Body of pancreas (tissue), 4 donors: ENCODE data around the gene LPCAT1. TPM values are rescaled to one million over a fixed set of nuclear protein-coding genes. Genes with fewer than 3 reads are reported as not detected.
A peak's percentile ranks its signal among the peaks of the same experiment; 100 is the strongest.

ENCODE experiments used
- ATAC-seq: fragments of 150-250 bp; one replicate; pipeline ENCODE4 v1.9.1; 2016
- DNase-seq, 4 donors: peaks; one replicate each; pipeline ENCODE4 v3.0.0-alpha.2; 2019
- H3K27ac ChIP-seq, 4 donors: fragments of 200-600 bp; sonication (generic); 1 replicate in 3 of 4; 2 replicates in 1 of 4; pipeline versions ENCODE4 v1.5.1 to v1.6.1; 2016 to 2019; ENCODE audit warnings: mild to moderate bottlenecking in 1 of 4, mixed read lengths in 1 of 4, moderate library complexity in 1 of 4
- H3K27me3 ChIP-seq, 2 donors: fragments of 200-600 bp; sonication (generic); one replicate each; pipeline ENCODE4 v1.6.0; 2016; ENCODE audit warnings: mild to moderate bottlenecking in 1 of 2
- H3K36me3 ChIP-seq, 2 donors: fragments of 200-600 bp; sonication (generic); replicated peaks in 1 of 2; 2 replicates each; pipeline ENCODE4 v1.5.1; 2016; ENCODE audit warnings: low read depth in 2 of 2; ENCODE audit not compliant: insufficient read depth in 1 of 2
- H3K4me1 ChIP-seq: fragments of 200-600 bp; sonication (generic); one replicate; pipeline ENCODE4 v1.6.0; 2016
- H3K4me3 ChIP-seq, 2 donors: fragments of 200-600 bp; sonication (generic); 1 replicate in 1 of 2; 2 replicates in 1 of 2; pipeline ENCODE4 v1.5.1; 2016 to 2019
- H3K9me3 ChIP-seq, 3 donors: fragments of 200-600 bp; sonication (generic); 1 replicate in 2 of 3; 2 replicates in 1 of 3; pipeline ENCODE4 v1.5.1; 2016
- POLR2A ChIP-seq, 3 donors: fragments of 450-650 bp; IDR thresholded peaks; one replicate each; pipeline ENCODE4 v1.6.1; 2016; ENCODE audit warnings: antibody characterized with exemption in 3 of 3, mild to moderate bottlenecking in 2 of 3
- WGBS, 2 donors: methylation state at CpG; one replicate each; pipeline ENCODE4 v1.1.5; 2017; 5-methylcytosine and 5-hydroxymethylcytosine counted together
- intact Hi-C: fragments of 100-400 bp; cut with DNase I; formaldehyde crosslinking; loops from one replicate; pipeline ENCODE4 v1.15.1; 2023
- total RNA-seq, 2 donors: library from RNA; depleted of rRNA; stranded (reverse); fragments of >200 nt; gene quantifications; one replicate each; pipeline ENCODE4 v1.1.0, GENCODE V29; 2016
- TF ChIP-seq, protein P1 (sequence below), 7 experiments: fragments of 450-650 bp in 4 of 7; fragments of 200-600 bp in 3 of 7; sonication (generic) in 3 of 7; IDR thresholded peaks; one replicate each; pipeline ENCODE4 v1.5.1; 2016 to 2019; ENCODE audit warnings: antibody characterized with exemption in 7 of 7

The LPCAT1 gene
- total RNA-seq, 2 donors from 2014 or later = 17.1 to 21.5 TPM

- DNase-seq (no peak), ATAC-seq (no peak)
- intact Hi-C loops = no loop called here
- no peaks in the 10 kb centered on the region for H3K4me1 ChIP-seq
- H3K4me3 ChIP-seq = no peak overlapping the region
- peak overlapping the region in 1 of 4 donors; percentile 64 for H3K27ac ChIP-seq
- no peak for TF ChIP-seq POLR2A (IDR thresholded peaks at IDR 0.05)
- TF ChIP-seq, protein P1, sequence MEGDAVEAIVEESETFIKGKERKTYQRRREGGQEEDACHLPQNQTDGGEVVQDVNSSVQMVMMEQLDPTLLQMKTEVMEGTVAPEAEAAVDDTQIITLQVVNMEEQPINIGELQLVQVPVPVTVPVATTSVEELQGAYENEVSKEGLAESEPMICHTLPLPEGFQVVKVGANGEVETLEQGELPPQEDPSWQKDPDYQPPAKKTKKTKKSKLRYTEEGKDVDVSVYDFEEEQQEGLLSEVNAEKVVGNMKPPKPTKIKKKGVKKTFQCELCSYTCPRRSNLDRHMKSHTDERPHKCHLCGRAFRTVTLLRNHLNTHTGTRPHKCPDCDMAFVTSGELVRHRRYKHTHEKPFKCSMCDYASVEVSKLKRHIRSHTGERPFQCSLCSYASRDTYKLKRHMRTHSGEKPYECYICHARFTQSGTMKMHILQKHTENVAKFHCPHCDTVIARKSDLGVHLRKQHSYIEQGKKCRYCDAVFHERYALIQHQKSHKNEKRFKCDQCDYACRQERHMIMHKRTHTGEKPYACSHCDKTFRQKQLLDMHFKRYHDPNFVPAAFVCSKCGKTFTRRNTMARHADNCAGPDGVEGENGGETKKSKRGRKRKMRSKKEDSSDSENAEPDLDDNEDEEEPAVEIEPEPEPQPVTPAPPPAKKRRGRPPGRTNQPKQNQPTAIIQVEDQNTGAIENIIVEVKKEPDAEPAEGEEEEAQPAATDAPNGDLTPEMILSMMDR (IDR thresholded peaks at IDR 0.05) = no peak
- 91 to 93% methylated on average over 10 of the region's 10 CpGs for WGBS, 2 donors
- no peaks in the 10 kb centered on the region for H3K27me3 ChIP-seq
- no peaks in the 10 kb centered on the region for H3K36me3 ChIP-seq
- H3K9me3 ChIP-seq = no peaks in the 10 kb centered on the region
Observed at GRCh38 chr5:1502737-1503120, 21.0 kb downstream of the LPCAT1 start.

DNA sequence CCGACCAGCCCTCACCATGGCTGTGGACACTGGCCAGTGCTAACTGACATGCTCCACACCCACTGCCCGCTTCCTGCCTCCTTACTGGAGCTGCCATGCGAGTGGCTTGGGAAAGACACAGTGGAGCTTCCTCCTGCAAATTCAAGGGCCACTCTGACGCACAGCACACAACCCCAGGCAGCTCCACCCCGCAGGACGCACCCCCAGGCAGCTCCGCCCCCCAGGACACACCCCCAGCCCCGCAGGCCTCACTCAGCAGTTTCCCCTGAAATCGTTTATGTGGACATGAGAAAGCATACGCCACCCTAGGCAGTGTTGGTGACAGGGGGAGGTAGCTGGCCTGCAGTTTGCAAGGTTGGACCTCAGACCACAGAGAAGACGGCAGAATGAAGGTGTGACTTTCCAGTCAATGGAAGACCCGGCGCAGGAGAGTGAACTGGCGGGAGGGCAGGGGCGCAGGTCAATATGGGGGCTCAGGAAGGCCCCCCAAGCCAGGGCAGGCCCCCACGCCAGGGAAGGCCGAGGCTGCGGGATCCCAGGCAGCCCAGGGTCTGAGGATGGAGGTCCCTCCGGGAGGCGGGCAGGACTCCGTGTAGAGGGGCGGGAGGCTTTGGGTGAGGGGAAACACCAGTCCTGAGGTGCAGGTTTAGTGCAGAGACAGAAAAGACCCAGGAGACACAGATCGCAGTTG is 21.6 kb downstream of the LPCAT1 start:
- H3K27ac ChIP-seq = no peak overlapping the region
- no peaks in the 10 kb centered on the region for H3K36me3 ChIP-seq
- H3K4me3 ChIP-seq = no peak overlapping the region
- ATAC-seq (no peak), DNase-seq (peak in 1 of 4 donors; percentile 70)
- 81 to 84% methylated on average over 21 to 22 of the region's 23 CpGs for WGBS, 2 donors
- no peaks in the 10 kb centered on the region for H3K27me3 ChIP-seq
- H3K9me3 ChIP-seq = no peaks in the 10 kb centered on the region
- H3K4me1 ChIP-seq = no peaks in the 10 kb centered on the region
- intact Hi-C loops = no loop called here
- TF ChIP-seq POLR2A (IDR thresholded peaks at IDR 0.05) = peak in 1 of 3 donors; percentile 4
- TF ChIP-seq, protein P1 (IDR thresholded peaks at IDR 0.05) = no peak

DNA sequence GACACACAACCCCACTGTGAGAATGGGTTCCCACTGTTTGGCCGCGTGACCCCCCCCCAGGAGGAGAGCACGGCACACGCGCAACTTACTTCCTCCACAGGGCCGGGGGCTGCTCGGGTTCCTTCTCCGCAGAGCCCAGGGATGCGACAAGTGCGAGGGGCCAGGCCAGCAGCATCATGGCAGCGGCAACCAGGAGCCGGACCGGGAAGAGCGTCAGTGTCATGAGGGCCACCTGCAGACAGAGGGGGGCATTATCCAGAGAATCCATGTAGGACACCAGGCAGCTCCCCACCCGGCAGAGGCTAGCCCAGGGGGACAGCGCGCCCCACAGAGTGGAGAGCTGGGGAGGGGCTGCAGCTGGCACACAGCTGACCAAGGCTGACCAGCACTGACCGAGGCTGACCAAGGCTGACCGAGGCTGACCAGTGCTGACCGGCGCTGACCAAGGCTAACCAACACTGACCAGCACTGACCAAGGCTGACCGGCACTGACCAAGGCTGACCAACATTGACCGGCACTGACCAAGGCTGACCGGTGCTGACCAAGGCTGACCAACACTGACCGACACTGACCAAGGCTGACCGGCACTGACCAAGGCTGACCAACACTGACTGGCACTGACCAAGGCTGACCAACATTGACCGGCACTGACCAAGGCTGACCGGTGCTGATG is 22.3 kb downstream of the LPCAT1 start:
- H3K36me3 ChIP-seq = no peaks in the 10 kb centered on the region
- no peak overlapping the region for H3K27ac ChIP-seq
- H3K4me1 ChIP-seq = no peaks in the 10 kb centered on the region
- no peak for DNase-seq
- ATAC-seq = no peak
- H3K9me3 ChIP-seq = no peaks in the 10 kb centered on the region
- intact Hi-C loops = no loop called here
- 92 to 95% methylated on average over 21 to 28 of the region's 28 CpGs for WGBS, 2 donors
- H3K4me3 ChIP-seq = no peak overlapping the region
- no peak for TF ChIP-seq POLR2A (IDR thresholded peaks at IDR 0.05)
- TF ChIP-seq, protein P1 (IDR thresholded peaks at IDR 0.05) = no peak
- no peaks in the 10 kb centered on the region for H3K27me3 ChIP-seq

DNA sequence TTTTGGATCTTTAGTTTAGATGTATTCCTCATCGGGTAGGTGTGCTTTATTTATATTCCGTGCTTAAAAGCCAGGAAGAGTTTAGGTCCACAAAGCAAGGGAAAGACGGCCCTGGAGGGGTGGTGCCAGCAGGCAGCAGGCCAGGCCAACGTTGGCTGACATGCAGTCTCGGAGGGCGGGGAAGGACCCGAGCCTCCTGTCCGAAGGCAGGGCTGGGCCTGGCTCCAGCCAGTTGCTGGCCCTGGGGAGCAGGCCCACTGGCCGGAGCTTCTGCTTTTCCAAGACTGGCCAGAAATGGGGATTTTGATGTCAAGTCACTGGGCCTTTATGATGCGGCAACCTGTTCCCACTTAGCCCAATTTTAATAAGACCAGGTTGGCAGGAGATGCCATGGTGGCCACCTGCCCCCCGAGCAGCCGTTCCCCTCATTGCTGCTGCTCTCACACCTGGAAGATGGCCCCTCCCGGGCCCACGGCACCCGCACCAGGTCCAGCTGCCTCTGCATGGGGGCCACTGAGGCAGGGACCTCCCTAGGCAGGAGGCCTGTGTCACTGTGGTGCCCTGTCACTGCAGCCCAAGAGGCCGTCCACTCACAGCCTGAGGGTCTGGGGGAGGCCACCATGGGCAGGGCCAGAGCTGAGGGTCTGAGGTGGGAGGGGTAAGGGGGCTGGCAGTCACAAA is 23.2 kb downstream of the LPCAT1 start:
- 60 to 66% methylated on average over 14 to 16 of the region's 16 CpGs for WGBS, 2 donors
- DNase-seq = peak in 2 of 4 donors; percentile 41 to 49
- no peaks in the 10 kb centered on the region for H3K9me3 ChIP-seq
- H3K27me3 ChIP-seq = no peaks in the 10 kb centered on the region
- no peak overlapping the region for H3K27ac ChIP-seq
- no peaks in the 10 kb centered on the region for H3K4me1 ChIP-seq
- ATAC-seq = peak; percentile 43
- H3K4me3 ChIP-seq = no peak overlapping the region
- TF ChIP-seq POLR2A (IDR thresholded peaks at IDR 0.05) = no peak
- TF ChIP-seq, protein P1 (IDR thresholded peaks at IDR 0.05) = no peak
- H3K36me3 ChIP-seq = no peaks in the 10 kb centered on the region
- intact Hi-C loops = no loop called here
